GM12874 (cell line): ENCODE data around the gene DNMT3B.

ENCODE experiments used
- TF ChIP-seq, protein P1 (sequence below): IDR thresholded peaks from 2 replicates; pipeline ENCODE4 v1.5.1; 2011; ENCODE audit warnings: low read depth, mild to moderate bottlenecking, control low read depth, low read length, moderate library complexity; ENCODE audit not compliant: insufficient read depth

The DNMT3B gene

DNA sequence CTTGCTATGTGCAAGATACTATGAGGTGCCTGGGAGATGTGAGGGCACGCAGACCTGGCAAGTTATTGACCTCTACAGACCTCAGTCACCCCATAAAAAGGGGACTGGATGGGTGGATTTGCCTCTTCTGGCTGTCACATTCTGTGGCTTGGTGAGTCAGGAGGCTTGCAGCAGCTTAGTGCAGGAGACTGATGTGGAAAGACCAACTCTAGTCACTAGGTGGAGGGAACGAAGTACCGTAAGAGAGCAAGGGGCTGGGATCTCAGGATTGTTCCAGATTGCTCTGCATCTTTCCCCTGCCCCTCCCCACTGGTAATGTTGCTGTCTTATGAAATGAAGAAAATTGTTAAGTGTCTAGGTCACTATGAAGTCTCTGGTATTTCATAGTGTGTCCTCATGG lies 60.9 kb downstream of the DNMT3B start:
- TF ChIP-seq, protein P1, sequence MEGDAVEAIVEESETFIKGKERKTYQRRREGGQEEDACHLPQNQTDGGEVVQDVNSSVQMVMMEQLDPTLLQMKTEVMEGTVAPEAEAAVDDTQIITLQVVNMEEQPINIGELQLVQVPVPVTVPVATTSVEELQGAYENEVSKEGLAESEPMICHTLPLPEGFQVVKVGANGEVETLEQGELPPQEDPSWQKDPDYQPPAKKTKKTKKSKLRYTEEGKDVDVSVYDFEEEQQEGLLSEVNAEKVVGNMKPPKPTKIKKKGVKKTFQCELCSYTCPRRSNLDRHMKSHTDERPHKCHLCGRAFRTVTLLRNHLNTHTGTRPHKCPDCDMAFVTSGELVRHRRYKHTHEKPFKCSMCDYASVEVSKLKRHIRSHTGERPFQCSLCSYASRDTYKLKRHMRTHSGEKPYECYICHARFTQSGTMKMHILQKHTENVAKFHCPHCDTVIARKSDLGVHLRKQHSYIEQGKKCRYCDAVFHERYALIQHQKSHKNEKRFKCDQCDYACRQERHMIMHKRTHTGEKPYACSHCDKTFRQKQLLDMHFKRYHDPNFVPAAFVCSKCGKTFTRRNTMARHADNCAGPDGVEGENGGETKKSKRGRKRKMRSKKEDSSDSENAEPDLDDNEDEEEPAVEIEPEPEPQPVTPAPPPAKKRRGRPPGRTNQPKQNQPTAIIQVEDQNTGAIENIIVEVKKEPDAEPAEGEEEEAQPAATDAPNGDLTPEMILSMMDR: no peak

DNA sequence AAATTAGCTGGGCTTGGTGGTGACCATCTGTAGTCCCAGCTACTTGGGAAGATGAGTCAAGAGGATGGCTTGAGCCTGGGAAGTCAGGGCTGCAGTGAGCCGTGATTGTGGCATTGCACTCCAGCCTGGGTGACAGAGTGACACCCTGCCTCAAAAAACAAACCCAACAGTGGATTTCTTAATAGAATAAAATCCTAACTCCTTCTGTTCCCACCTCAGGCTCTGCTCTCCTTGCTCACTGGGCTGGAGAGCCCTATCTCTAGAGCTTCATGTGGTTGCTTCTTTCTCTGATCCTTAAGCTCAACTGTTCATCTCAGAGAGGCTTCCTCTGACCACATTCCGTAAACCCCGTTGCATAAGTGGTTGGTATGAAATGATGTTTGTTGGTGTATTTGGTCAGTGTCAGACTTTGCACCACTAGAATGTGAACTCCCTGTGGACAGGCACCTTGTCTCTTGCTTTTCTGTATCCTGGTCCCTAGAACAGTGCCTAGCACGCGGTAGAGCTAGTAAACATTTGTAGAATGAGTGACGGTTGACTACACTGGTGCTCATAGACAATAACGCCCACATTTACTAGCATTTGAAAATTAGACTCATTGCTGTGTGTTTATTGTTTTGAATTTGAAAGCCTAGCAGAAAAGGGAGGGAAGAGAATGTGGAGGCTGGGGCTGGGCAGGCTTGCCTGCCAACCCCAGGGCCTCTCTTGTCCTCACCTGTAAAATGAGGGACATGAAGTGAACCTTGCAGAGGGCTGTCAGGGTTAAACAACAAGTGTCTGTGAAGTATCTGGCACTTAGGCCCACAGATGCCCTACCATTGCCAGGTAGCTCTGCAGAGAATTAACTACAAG lies 61.8 kb downstream of the DNMT3B start:
- TF ChIP-seq, protein P1: no peak

DNA sequence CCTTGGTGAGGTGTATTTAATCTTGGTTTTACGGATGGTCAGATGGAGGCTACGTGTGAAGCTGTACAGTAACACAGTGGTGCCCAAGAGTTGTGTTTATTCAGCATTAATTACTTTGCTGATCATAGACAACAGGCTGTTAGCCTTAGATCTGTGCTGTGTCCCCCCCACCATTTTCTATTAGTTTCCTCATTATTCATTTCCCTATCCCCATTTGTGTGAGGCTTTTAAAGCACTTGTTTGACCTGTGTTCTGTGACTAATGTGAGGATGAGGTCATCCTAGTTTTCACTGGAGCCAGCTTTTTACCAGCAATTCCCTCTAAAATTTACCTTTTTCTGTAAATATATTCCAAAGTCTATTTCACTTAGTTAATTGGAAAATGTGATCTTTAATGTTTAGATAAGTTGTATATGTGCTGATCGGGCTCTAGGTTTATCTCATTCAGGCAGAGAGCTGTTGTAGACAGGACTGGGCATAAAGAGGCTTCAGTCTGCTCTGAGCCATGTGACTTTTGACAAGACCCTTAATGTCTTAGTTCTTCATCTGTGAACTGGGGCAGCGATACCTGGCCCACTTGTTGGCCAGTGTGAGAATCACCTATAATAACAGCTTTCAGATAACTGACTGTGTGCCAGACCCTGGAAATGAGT lies 66.0 kb downstream of the DNMT3B start:
- TF ChIP-seq, protein P1: no peak

DNA sequence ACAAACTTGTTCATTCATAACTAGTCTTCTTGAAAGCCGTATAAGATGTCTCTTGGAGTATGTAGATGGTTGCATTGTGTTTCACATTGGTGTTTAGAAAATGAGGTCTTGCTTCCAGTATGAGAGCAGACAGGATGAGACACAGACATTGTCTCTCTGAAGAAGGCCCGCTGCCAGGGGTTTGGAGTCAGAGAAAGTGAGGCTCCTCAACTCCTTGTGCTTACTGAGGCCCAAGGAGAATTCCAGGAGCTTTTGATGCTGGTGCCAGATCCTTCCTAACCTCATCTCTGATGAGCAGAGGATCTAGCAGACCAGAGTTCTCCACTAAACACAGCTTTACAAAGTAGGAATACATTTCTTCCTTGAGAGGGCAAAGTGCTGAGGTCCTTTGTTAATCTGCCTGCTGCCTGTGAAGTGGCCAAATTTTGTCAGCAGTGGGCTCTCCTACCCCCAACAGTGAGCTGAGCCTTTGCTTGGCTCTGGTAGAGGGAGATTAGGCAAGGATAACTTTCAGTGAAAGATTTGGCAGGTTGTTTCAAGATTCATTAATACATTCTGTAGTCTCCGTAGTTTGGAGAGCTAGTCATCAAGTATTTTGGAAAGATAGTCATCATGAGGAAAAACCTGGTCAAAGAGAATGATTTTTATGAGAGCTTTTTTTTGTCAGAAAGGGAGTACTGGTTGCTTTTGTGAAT lies 67.3 kb downstream of the DNMT3B start:
- TF ChIP-seq, protein P1: no peak

DNA sequence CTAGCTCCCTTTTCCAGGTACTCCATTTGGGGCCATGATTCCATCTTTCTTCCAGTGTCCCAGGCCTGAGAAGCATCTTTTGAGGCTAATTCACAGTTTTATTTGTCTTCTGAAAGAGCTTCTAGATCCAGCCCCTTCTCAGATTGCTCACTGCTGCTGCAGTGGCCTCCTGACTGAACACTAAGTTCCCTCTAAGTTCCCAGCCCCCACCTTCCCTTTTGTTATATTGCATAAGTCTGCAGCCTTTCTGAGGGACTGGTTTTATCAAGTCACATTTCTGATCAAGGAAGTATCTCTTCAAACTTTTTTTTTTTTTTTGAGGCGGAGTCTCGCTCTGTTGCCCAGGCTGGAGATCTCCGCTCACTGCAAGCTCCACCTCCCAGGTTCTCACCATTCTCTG lies 68.3 kb downstream of the DNMT3B start:
- TF ChIP-seq, protein P1: no peak

DNA sequence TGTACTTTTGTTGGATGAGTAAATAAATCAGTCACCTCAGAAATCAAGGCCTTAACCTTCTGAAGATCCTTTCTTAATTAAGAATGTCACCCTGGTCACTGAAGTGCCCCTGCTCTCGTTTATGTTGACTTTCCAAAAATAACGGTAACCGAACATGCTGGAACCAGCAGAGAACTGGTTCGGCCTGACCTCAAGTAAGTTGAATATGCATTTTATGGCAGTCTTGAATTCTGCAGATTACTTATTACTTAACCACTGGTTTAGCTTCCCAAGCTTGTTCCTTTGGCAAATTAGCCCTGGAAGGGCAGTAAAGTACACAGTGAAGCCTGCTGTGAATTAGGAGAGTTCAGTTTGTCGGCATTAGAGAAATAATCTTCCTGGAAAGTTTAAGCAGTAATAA lies 69.8 kb downstream of the DNMT3B start:
- TF ChIP-seq, protein P1: no peak

DNA sequence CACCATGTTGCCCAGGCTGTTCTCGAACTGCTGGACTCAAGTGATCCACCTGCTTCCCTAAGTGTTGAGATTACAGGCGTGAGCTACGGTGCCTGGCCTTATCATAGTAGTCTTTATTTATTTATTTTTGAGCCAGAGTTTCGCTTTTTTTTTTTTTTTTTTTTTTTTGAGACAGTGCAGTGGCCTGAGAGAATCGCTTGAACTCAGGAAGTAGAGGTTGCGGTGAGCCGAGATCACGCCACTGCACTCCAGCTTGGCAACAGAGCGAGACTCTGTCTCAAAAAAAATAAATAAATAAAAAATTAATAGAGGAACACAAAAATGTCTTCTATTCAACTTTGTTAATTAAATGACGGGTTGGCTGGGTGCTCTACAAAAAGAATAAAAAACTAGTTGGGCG lies 70.5 kb downstream of the DNMT3B start:
- TF ChIP-seq, protein P1: no peak
